Measurements from ENCODE around the gene IMMT. TPM values are rescaled to one million over a fixed set of nuclear protein-coding genes. Genes with fewer than 3 reads are reported as not detected.

The IMMT gene
- total and polyA plus RNA-seq, 9 of the 15 experiments (the other 6 are each of a cell fraction or from before 2014, with no cell fraction given): 119 to 294 (median 140) TPM

GRCh38 chr2:86213699-86214502 lies 18.6 kb upstream of the IMMT start (continued):
- TF ChIP-seq CSDE1 (IDR thresholded peaks at IDR 0.05) (no peak), POLR2AphosphoS5 (IDR thresholded peaks at IDR 0.05; ENCODE audit: control insufficient read depth, insufficient read depth, low read depth, low read length) (peak; percentile 93), NFYB (IDR thresholded peaks at IDR 0.05; ENCODE audit: extremely low read depth, insufficient read length) (no peak), TRIM25 (IDR thresholded peaks at IDR 0.05; ENCODE audit: borderline replicate concordance) (no peak), POLR2B (IDR thresholded peaks at IDR 0.05; ENCODE audit: low read depth, partially characterized antibody) (peak; percentile 28), BCOR (IDR thresholded peaks at IDR 0.05) (peak; percentile 50; the same call in 1 of the 2 replicates), STAG1 (CRISPR knock-in tag; IDR thresholded peaks at IDR 0.05; ENCODE audit: borderline replicate concordance) (no peak), STAT5B (CRISPR knock-in tag; IDR thresholded peaks at IDR 0.05) (no peak), ZNF217 (CRISPR knock-in tag; IDR thresholded peaks at IDR 0.05) (no peak), JUND (IDR thresholded peaks at IDR 0.05; ENCODE audit: borderline replicate concordance, low read depth, low read length) (peak; percentile 82), JUND (tag; IDR thresholded peaks at IDR 0.05; ENCODE audit: borderline replicate concordance, low read depth, low read length) (peak; percentile 48; the same call in 2 of the 3 replicates), SMAD3 (CRISPR knock-in tag; conservative IDR thresholded peaks at IDR 0.05) (peak; percentile 75; the same call in 1 of the 2 replicates), KLF1 (tag; IDR thresholded peaks at IDR 0.05) (no peak), FOXJ2 (tag; IDR thresholded peaks at IDR 0.05) (0 out of 2 replicates have a peak, but pooled peaks have one; percentile 18), ADNP (tag; IDR thresholded peaks at IDR 0.05) (peak; percentile 63; the same call in 1 of the 2 replicates), ZNF431 (CRISPR knock-in tag; IDR thresholded peaks at IDR 0.05) (no peak)
- TF ChIP-seq, protein P1, sequence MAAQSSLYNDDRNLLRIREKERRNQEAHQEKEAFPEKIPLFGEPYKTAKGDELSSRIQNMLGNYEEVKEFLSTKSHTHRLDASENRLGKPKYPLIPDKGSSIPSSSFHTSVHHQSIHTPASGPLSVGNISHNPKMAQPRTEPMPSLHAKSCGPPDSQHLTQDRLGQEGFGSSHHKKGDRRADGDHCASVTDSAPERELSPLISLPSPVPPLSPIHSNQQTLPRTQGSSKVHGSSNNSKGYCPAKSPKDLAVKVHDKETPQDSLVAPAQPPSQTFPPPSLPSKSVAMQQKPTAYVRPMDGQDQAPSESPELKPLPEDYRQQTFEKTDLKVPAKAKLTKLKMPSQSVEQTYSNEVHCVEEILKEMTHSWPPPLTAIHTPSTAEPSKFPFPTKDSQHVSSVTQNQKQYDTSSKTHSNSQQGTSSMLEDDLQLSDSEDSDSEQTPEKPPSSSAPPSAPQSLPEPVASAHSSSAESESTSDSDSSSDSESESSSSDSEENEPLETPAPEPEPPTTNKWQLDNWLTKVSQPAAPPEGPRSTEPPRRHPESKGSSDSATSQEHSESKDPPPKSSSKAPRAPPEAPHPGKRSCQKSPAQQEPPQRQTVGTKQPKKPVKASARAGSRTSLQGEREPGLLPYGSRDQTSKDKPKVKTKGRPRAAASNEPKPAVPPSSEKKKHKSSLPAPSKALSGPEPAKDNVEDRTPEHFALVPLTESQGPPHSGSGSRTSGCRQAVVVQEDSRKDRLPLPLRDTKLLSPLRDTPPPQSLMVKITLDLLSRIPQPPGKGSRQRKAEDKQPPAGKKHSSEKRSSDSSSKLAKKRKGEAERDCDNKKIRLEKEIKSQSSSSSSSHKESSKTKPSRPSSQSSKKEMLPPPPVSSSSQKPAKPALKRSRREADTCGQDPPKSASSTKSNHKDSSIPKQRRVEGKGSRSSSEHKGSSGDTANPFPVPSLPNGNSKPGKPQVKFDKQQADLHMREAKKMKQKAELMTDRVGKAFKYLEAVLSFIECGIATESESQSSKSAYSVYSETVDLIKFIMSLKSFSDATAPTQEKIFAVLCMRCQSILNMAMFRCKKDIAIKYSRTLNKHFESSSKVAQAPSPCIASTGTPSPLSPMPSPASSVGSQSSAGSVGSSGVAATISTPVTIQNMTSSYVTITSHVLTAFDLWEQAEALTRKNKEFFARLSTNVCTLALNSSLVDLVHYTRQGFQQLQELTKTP (IDR thresholded peaks at IDR 0.05; ENCODE audit: low read depth in 1 of 2, partially characterized antibody in 2 of 2): peak; percentile 50 to 60
- TF ChIP-seq, protein P2, sequence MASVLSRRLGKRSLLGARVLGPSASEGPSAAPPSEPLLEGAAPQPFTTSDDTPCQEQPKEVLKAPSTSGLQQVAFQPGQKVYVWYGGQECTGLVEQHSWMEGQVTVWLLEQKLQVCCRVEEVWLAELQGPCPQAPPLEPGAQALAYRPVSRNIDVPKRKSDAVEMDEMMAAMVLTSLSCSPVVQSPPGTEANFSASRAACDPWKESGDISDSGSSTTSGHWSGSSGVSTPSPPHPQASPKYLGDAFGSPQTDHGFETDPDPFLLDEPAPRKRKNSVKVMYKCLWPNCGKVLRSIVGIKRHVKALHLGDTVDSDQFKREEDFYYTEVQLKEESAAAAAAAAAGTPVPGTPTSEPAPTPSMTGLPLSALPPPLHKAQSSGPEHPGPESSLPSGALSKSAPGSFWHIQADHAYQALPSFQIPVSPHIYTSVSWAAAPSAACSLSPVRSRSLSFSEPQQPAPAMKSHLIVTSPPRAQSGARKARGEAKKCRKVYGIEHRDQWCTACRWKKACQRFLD (CRISPR knock-in tag; IDR thresholded peaks at IDR 0.05): peak; percentile 77; the same call in 1 of the 2 replicates
- TF ChIP-seq, protein P3, sequence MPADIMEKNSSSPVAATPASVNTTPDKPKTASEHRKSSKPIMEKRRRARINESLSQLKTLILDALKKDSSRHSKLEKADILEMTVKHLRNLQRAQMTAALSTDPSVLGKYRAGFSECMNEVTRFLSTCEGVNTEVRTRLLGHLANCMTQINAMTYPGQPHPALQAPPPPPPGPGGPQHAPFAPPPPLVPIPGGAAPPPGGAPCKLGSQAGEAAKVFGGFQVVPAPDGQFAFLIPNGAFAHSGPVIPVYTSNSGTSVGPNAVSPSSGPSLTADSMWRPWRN (IDR thresholded peaks at IDR 0.05; ENCODE audit: low read depth): peak; percentile 82

All from K562 (cell line).